Measurements from ENCODE around the gene RBBP8.
"Not testable (repeated sequence)": the region's sequence is repeated elsewhere in the genome, so short reads cannot be mapped to it uniquely, and the experiment has no call there.

The RBBP8 gene

GRCh38 chr18:22946217-22946616 lies 13.1 kb downstream of the RBBP8 start:
- DNase-seq = no peak

- no peak for DNase-seq
Observed at GRCh38 chr18:22946846-22947245, 13.7 kb downstream of the RBBP8 start.

- DNase-seq = no peak
Observed at GRCh38 chr18:22951823-22952222, 18.7 kb downstream of the RBBP8 start.

- no peak for DNase-seq
Observed at GRCh38 chr18:22952525-22952924, 19.4 kb downstream of the RBBP8 start.

GRCh38 chr18:22953982-22954381 lies 20.9 kb downstream of the RBBP8 start:
- not testable (repeated sequence) for DNase-seq

- no peak for DNase-seq
Observed at GRCh38 chr18:22956226-22956625, 23.1 kb downstream of the RBBP8 start.

GRCh38 chr18:22961156-22961555 lies 28.0 kb downstream of the RBBP8 start:
- DNase-seq = no peak

GRCh38 chr18:22962004-22962403 lies 28.9 kb downstream of the RBBP8 start:
- DNase-seq = no peak

- no peak for DNase-seq
Observed at GRCh38 chr18:22964116-22964515, 31.0 kb downstream of the RBBP8 start.

- no peak for DNase-seq
Observed at GRCh38 chr18:22964722-22965121, 31.6 kb downstream of the RBBP8 start.

- DNase-seq = no peak
Observed at GRCh38 chr18:22971038-22971437, 37.9 kb downstream of the RBBP8 start.

GRCh38 chr18:22974001-22974400 lies 40.9 kb downstream of the RBBP8 start:
- DNase-seq = no peak

GRCh38 chr18:22974707-22975106 lies 41.6 kb downstream of the RBBP8 start:
- no peak for DNase-seq

GRCh38 chr18:22975508-22975907 lies 42.4 kb downstream of the RBBP8 start:
- DNase-seq = no peak

- no peak for DNase-seq
Observed at GRCh38 chr18:22977847-22978701, 44.9 kb downstream of the RBBP8 start.

GRCh38 chr18:22980394-22980793 lies 47.3 kb downstream of the RBBP8 start:
- no peak for DNase-seq

- no peak for DNase-seq
Observed at GRCh38 chr18:22981274-22982133, 48.4 kb downstream of the RBBP8 start.

GRCh38 chr18:22983175-22983574 lies 50.0 kb downstream of the RBBP8 start:
- DNase-seq = no peak

GRCh38 chr18:22985250-22985649 lies 52.1 kb downstream of the RBBP8 start:
- no peak for DNase-seq

- DNase-seq = no peak
Observed at GRCh38 chr18:22987547-22988189, 54.5 kb downstream of the RBBP8 start.

- no peak for DNase-seq
Observed at GRCh38 chr18:22988208-22988607, 55.1 kb downstream of the RBBP8 start.

- no peak for DNase-seq
Observed at GRCh38 chr18:22998344-22998743, 65.2 kb downstream of the RBBP8 start.

- DNase-seq = no peak
Observed at GRCh38 chr18:22999212-22999611, 66.1 kb downstream of the RBBP8 start.
